ENCODE data around the gene TSPAN13.

- TF ChIP-seq, protein P1, sequence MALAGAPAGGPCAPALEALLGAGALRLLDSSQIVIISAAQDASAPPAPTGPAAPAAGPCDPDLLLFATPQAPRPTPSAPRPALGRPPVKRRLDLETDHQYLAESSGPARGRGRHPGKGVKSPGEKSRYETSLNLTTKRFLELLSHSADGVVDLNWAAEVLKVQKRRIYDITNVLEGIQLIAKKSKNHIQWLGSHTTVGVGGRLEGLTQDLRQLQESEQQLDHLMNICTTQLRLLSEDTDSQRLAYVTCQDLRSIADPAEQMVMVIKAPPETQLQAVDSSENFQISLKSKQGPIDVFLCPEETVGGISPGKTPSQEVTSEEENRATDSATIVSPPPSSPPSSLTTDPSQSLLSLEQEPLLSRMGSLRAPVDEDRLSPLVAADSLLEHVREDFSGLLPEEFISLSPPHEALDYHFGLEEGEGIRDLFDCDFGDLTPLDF (CRISPR knock-in tag; IDR thresholded peaks at IDR 0.05): no peak
- TF ChIP-seq SP1 (CRISPR knock-in tag; conservative IDR thresholded peaks at IDR 0.05): no peak
- TF ChIP-seq, protein P2, sequence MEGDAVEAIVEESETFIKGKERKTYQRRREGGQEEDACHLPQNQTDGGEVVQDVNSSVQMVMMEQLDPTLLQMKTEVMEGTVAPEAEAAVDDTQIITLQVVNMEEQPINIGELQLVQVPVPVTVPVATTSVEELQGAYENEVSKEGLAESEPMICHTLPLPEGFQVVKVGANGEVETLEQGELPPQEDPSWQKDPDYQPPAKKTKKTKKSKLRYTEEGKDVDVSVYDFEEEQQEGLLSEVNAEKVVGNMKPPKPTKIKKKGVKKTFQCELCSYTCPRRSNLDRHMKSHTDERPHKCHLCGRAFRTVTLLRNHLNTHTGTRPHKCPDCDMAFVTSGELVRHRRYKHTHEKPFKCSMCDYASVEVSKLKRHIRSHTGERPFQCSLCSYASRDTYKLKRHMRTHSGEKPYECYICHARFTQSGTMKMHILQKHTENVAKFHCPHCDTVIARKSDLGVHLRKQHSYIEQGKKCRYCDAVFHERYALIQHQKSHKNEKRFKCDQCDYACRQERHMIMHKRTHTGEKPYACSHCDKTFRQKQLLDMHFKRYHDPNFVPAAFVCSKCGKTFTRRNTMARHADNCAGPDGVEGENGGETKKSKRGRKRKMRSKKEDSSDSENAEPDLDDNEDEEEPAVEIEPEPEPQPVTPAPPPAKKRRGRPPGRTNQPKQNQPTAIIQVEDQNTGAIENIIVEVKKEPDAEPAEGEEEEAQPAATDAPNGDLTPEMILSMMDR (IDR thresholded peaks at IDR 0.05): no peak
- TF ChIP-seq RELA (CRISPR knock-in tag; IDR thresholded peaks at IDR 0.05; ENCODE audit: borderline replicate concordance): no peak
- TF ChIP-seq TCF7 (CRISPR knock-in tag; IDR thresholded peaks at IDR 0.05; ENCODE audit: low read depth): no peak
- TF ChIP-seq TEAD4 (CRISPR knock-in tag; IDR thresholded peaks at IDR 0.05): no peak
- no peak for TF ChIP-seq SMAD3 (CRISPR knock-in tag; IDR thresholded peaks at IDR 0.05; ENCODE audit: borderline replicate concordance)
- TF ChIP-seq ATF1 (CRISPR knock-in tag; IDR thresholded peaks at IDR 0.05): no peak
- no peak for TF ChIP-seq NFYB (CRISPR knock-in tag; conservative IDR thresholded peaks at IDR 0.05; ENCODE audit: low read depth)
- no peak for TF ChIP-seq MAX (CRISPR knock-in tag; IDR thresholded peaks at IDR 0.05)
- TF ChIP-seq, protein P3, sequence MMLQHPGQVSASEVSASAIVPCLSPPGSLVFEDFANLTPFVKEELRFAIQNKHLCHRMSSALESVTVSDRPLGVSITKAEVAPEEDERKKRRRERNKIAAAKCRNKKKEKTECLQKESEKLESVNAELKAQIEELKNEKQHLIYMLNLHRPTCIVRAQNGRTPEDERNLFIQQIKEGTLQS (CRISPR knock-in tag; conservative IDR thresholded peaks at IDR 0.05): no peak
- no peak for TF ChIP-seq ZNF416 (CRISPR knock-in tag; IDR thresholded peaks at IDR 0.05)
Observed at GRCh38 chr7:16718111-16718656, 35.4 kb upstream of the TSPAN13 start.

Data from WTC11 (cell line).